ENCODE measurements around the gene FZD7.

DNA sequence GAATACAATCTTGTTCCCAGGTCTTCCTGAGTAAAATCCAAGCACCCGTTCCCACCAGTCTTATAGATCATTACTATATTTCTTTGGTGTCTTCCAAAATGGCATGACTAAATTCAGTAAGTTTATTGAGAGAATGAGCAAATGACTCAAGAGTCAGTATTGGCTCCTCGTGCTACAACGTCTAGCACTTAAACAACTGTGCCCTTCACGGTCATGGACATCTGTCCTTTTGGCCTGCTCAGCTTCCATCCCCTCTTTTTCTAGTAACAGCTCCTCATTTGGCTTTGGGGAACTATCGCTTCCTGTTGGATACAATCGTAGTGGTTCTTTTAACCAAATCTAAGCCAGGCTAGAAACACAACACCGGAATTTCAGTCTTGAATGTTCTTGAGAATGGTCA is 24.1 kb upstream of the FZD7 start:
- no peak for TF ChIP-seq CTCF (IDR thresholded peaks at IDR 0.05)
- no peak for TF ChIP-seq POLR2A (IDR thresholded peaks at IDR 0.05)
